Activated CD8-positive, alpha-beta memory T cell treated with anti-CD3 and anti-CD28 coated beads for 24 hours (primary cell): ENCODE measurements around the gene PIK3CA.

Experiments used
- DNase-seq: peaks from one replicate; pipeline ENCODE4 v3.0.0-alpha.2; 2020

Gene PIK3CA

GRCh38 chr3:179158336-179159039 is 10.3 kb downstream of the PIK3CA start:
- no peak for DNase-seq

DNA sequence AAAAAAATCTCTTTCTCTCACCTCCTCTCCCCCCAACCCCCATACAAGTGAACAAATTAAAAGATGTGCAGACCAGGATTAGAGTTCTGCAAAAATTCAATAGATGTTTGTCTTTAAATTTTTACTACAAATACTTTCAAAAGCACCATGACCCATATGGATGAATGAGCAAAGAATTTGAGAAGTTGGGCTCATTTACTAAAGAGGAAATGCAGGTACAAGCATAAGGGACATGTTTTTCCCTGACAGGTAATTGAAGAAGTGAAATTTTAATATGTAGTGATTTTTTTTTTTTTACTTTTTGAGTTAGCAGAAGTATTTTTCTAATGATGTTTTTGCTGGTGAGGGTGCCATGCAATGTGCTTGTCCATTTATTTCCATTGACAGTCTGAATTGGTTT is 15.3 kb downstream of the PIK3CA start:
- DNase-seq, result no peak

- no peak for DNase-seq
Observed at GRCh38 chr3:179164857-179165256, 16.7 kb downstream of the PIK3CA start.

DNA sequence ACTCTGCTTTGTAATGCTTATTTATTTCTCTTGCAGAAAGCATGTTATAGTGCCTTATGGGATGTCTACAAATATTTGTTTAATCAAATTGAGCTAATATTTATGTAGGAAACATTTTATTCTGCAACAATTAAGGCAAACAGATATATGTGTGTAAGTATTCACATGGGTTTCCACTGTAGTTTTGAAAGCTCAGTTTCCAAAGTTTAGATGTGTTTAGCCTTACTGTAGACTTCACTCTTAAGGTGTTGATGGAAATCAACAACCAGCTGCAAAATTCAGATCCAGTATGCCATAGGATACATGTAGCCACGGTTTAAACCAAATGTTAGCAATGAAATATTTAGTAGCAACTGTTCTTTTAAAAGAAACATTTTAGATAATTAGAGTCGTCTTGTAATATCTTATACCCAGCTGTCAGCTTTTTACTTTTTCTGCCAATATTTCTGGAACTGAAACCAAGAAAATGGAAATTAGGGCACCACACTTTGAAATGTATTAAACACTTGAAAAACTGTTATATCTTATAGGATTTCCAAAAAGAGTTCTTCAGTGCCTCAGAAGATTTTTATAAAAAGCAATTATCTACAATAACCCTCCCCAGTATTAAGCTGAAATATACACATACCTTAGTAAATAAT is 18.5 kb downstream of the PIK3CA start:
- DNase-seq, result no peak

DNA sequence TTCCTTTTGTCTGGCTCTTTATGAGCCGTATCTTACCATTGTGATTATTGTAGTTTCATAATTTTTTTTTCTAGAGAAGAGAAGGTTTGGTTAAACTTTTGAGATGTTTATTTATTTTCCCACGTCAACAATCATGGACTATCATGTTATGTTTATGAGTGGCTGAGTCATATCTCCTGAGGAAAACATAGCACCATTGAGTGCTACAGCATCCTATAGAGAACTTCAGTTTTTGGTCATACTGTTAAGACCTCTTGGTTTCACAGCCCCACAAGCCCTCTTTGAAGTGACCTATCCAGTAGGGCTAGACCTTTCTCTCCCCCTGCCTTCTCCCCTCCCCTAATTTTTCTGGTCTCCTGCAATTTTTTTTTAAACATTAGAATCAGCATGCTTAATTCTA is 20.8 kb downstream of the PIK3CA start:
- DNase-seq, result no peak

DNA sequence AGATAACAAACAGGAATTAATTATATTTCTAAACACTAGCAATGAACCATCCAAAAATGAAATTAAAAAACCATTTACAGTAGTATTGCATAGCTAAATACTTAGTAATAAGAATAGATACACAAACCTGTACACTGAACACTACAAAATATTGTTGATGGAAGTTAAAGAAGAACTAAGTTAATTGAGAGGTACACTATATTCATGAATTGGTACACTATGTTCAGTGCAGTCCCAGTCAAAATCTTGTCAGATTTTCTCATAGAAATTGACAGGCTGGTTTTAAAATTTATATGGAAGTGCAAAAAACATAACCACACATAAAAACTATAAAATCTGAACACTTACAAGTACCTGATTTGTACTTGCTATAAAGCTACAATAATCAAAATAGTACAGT is 24.4 kb downstream of the PIK3CA start:
- no peak for DNase-seq

GRCh38 chr3:179174316-179174715 is 26.2 kb downstream of the PIK3CA start:
- no peak for DNase-seq

DNA sequence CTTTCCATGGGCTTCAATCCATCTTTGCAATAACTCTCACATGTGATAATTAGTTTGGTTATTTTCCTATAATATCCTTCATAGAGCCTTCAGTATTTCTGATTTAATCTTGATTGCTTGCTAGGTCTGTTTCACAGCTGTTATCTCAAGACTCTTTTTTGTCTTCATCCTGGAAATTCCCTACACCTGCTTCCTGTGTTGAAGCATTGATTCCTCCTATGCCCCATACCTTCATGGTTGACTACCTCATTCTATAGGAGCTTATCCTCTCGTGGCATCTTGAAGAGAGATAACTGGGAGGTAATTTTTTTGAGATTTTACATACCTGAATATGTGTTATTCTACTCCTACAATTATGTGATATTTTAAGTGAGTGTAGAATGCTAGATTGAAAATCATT is 26.7 kb downstream of the PIK3CA start:
- no peak for DNase-seq

DNA sequence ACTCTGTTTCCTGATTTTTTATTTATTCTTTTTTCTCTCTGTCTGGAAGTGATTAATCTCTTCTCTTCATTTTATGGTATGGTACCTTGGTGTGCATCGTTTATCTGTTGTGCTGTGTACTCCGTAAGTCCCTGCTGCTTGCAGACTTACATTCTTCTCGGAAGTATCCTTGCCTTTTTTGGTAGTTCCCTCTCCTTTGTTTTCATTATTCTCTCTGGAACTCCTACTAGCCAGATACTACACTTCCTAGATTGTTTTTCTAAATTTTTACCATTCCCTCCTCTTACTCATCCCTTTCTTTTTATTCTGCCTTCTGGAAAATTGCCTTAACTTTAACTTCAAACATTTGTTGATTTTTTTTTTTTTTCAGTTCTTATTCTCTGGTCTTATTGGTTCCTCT is 27.2 kb downstream of the PIK3CA start:
- no peak for DNase-seq

GRCh38 chr3:179177611-179178010 is 29.5 kb downstream of the PIK3CA start:
- DNase-seq, result no peak

- DNase-seq, result no peak
Observed at GRCh38 chr3:179179256-179179655, 31.1 kb downstream of the PIK3CA start.

GRCh38 chr3:179179979-179180759 is 32.0 kb downstream of the PIK3CA start:
- DNase-seq, result no peak

DNA sequence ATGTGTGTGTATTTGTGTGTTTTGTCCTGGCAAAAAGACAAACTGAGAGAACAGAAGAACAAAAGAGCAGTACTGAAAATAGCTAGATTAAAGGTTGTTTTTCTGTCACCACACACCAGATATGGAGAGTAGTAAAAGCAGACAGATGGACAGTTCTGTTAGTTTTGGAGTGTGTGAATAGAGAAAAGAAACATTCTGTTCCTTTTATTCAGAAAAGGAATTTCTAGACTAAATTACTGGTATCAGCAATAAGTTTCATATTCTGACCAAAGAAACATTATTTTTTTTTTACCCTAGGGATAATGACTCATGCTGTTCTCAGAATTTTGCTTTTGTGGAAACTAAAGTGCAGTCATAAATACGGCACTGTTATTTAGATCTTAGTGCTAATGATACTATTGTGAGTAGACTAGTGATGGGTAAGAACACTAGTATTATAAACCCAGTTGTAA is 32.9 kb downstream of the PIK3CA start:
- no peak for DNase-seq

DNA sequence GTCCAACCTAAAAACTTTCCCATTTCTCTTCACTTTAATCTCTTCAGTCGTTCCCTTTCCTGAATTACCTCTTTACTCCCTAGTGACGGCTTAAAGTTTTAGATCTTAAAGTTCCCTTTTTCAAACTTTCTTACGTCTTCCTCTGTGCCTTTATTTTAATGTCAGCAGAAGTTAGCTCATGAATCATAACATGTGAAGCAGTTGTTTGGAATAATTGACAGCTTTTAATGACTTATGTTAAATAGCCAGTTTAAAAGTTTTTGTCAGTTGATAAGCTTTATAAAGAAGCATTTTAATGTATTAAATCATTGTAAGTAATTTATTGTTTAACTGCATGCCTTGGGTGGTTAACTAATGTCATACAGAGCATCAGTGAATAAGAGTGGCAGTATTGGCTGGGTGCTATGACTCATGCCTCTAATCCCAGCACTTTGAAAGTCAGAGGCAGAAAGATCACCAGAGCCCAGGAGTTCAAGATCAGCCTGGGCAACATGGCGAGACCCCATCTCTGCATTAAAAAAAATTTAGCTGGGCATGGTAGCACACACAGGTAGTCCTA is 33.9 kb downstream of the PIK3CA start:
- no peak for DNase-seq

DNA sequence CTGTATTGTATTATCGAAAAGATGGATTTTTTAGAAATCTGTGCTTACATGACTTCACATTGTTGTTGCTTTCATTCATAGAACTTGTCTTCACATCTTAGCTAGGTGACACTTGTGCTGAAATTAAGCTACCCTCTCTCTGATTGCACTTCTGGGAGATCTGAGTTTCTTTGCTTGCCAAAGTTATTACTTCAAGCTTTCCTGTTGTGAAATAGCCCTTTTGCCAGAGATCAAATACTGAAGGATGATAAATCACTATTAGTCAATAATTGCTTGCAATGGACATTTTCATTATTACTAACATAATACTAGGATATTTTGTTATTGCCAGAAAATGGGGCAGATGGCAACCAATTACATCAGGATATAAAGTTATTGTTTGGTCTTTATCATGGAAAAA is 34.7 kb downstream of the PIK3CA start:
- DNase-seq, result no peak

GRCh38 chr3:179184826-179185225 is 36.7 kb downstream of the PIK3CA start:
- no peak for DNase-seq

GRCh38 chr3:179186426-179186825 is 38.3 kb downstream of the PIK3CA start:
- DNase-seq, result no peak

GRCh38 chr3:179189759-179190158 is 41.6 kb downstream of the PIK3CA start:
- no peak for DNase-seq

GRCh38 chr3:179190581-179190980 is 42.4 kb downstream of the PIK3CA start:
- no peak for DNase-seq

GRCh38 chr3:179192542-179192941 is 44.4 kb downstream of the PIK3CA start:
- no peak for DNase-seq

- DNase-seq, result no peak
Observed at GRCh38 chr3:179194931-179195330, 46.8 kb downstream of the PIK3CA start.

DNA sequence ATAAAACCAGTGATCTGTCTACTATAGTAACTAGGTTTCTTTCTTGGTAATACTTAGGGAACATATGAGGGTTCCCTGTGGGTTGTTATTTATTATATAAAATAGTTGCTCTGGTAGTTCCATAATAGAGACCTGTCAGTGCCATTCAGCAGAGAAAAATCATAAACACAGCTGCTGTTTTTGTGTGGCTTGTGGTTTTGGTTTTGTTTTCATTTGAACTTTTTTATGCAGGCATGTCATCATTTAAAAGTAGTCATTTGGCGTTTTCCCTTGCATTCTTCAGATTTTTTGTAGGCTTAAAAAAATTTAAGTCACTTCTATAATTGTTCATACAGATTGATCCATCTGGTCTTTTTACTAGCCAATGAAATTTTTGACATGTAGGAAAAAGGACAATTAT is 47.9 kb downstream of the PIK3CA start:
- no peak for DNase-seq

GRCh38 chr3:179196700-179197099 is 48.5 kb downstream of the PIK3CA start:
- no peak for DNase-seq

DNA sequence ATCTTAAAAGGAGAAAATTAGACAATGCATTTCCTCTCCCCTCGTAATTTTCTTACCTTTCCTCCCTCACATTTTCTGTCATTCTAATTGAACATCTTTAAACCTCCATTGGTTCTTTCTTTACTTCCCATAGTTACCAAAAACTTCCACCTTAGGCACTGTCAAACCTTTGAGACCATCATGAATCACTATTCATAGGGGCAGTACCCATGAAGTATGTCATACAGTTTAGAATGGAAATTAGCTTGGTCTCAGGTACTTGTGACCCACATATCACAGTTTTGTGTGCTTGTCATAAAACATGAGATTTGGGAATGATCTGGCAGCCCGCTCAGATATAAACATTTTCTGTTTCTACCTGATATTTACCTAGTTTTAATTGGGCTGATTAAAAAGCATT is 52.6 kb downstream of the PIK3CA start:
- DNase-seq, result no peak
